ENCODE results near the gene GUCA2A.

GRCh38 chr1:42135426-42135825 is 29.1 kb downstream of the GUCA2A start:
- TF ChIP-seq SRSF3 (IDR thresholded peaks at IDR 0.05; ENCODE audit: insufficient read depth, low read length) (no peak), ZNF140 (CRISPR knock-in tag; IDR thresholded peaks at IDR 0.05) (no peak), VEZF1 (CRISPR knock-in tag; IDR thresholded peaks at IDR 0.05) (no peak), GABPA (tag; conservative IDR thresholded peaks at IDR 0.05; ENCODE audit: low read depth) (no peak), MAFG (tag; conservative IDR thresholded peaks at IDR 0.05) (no peak), TBL1XR1 (IDR thresholded peaks at IDR 0.05; ENCODE audit: low read length in 2 of 2) (no peak), SP2 (IDR thresholded peaks at IDR 0.05; ENCODE audit: extremely low read depth, low read depth, low read length, poor library complexity, severe bottlenecking) (no peak), POLR2AphosphoS5 (IDR thresholded peaks at IDR 0.05; ENCODE audit: control insufficient read depth, insufficient read depth, low read depth, low read length) (no peak), CHD2 (IDR thresholded peaks at IDR 0.05; ENCODE audit: low read depth, low read length) (no peak)

All from K562 (cell line).